ENCODE measurements around the gene HDGF. TPM values are rescaled to one million over a fixed set of nuclear protein-coding genes. Genes with fewer than 3 reads are reported as not detected.
A peak's percentile ranks its signal among the peaks of the same experiment; 100 is the strongest.

Gene HDGF
- total RNA-seq, 2 donors from 2014 or later = 93.5 to 118 TPM

DNA sequence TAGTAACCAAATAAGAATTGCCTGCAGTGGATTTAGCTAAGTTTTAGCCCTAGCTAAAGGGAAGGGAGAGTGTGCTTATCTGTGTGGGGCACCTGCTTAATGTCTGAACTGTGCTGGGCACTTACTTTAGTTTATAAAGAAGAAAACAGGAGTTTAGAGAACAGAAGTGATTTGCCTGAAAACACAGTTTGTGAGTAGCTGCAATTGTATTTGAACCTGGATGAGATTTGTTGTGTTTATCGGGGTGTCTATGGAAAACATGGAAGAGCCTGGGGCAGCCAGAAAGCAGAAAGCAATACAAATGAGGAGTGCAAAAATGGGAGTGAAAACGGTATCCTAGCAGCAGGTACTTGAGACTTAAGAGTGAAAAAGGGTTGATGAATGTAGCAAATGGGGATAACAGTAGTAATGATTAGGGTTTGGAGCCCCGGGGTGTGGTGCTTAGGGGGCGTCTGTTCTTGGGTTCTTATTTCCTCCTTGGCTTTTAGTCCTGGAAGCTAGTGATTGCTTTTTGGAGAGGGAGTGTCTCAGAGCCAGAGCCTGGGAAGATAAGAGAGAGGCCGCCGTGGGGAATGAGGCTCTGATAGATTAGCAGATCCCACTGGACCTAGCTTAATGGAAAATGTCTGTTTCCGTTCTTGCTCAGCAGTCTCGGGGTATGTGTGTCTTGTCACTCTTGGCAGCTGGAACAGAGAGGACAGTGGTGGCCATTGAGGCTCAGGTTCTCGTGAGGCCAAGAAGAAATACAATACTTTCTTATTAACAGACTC is 21.4 kb upstream of the HDGF start:
- Histone ChIP-seq H3K27me3 (replicated peaks; ENCODE audit: insufficient read depth) (no peaks in the 10 kb centered on the region), H3K4me1 (ENCODE audit: control insufficient read depth in 1 of 2, low read depth in 2 of 2) (peaks cover 15 to 69% of the 10 kb centered on the region in 2 donors), H3K36me3 (no peaks in the 10 kb centered on the region), H3K4me3 (no peak overlapping the region), H3K27ac (no peak overlapping the region), H3K9me3 (no peaks in the 10 kb centered on the region)
- ATAC-seq (ENCODE audit: insufficient number of reproducible peaks, low FRiP score, low read depth) (no peak), DNase-seq (ENCODE audit: low spot score) (no peak)
- TF ChIP-seq, protein P1, sequence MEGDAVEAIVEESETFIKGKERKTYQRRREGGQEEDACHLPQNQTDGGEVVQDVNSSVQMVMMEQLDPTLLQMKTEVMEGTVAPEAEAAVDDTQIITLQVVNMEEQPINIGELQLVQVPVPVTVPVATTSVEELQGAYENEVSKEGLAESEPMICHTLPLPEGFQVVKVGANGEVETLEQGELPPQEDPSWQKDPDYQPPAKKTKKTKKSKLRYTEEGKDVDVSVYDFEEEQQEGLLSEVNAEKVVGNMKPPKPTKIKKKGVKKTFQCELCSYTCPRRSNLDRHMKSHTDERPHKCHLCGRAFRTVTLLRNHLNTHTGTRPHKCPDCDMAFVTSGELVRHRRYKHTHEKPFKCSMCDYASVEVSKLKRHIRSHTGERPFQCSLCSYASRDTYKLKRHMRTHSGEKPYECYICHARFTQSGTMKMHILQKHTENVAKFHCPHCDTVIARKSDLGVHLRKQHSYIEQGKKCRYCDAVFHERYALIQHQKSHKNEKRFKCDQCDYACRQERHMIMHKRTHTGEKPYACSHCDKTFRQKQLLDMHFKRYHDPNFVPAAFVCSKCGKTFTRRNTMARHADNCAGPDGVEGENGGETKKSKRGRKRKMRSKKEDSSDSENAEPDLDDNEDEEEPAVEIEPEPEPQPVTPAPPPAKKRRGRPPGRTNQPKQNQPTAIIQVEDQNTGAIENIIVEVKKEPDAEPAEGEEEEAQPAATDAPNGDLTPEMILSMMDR (IDR thresholded peaks at IDR 0.05) = no peak

DNA sequence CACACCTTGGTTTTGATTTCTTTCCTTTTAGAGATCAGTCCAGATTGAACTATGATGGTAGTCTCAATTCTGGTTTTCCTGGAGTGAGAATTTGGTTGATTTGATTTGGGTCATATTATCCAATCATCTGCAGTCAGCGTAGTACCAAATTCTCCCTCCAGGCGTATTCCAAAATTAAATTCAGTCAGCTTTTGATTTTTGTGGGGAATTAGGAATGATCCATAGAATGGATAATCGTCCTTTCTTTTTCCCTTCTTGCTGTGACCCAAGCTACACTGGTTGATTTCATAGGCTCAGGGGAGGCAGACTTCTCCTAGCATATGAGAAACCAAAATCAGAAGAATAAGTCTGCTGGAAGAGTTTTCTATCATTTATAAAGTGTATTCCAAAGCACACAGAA is 20.7 kb upstream of the HDGF start:
- H3K27me3 ChIP-seq (replicated peaks; ENCODE audit: insufficient read depth) = no peaks in the 10 kb centered on the region
- H3K27ac ChIP-seq = no peak overlapping the region
- H3K4me3 ChIP-seq = no peak overlapping the region
- ATAC-seq (ENCODE audit: insufficient number of reproducible peaks, low FRiP score, low read depth) (no peak), DNase-seq (ENCODE audit: low spot score) (no peak)
- no peaks in the 10 kb centered on the region for H3K36me3 ChIP-seq
- peaks cover 12 to 63% of the 10 kb centered on the region in 2 donors for H3K4me1 ChIP-seq (ENCODE audit: control insufficient read depth in 1 of 2, low read depth in 2 of 2)
- TF ChIP-seq, protein P1 (IDR thresholded peaks at IDR 0.05) = peak; percentile 20
- H3K9me3 ChIP-seq = no peaks in the 10 kb centered on the region

DNA sequence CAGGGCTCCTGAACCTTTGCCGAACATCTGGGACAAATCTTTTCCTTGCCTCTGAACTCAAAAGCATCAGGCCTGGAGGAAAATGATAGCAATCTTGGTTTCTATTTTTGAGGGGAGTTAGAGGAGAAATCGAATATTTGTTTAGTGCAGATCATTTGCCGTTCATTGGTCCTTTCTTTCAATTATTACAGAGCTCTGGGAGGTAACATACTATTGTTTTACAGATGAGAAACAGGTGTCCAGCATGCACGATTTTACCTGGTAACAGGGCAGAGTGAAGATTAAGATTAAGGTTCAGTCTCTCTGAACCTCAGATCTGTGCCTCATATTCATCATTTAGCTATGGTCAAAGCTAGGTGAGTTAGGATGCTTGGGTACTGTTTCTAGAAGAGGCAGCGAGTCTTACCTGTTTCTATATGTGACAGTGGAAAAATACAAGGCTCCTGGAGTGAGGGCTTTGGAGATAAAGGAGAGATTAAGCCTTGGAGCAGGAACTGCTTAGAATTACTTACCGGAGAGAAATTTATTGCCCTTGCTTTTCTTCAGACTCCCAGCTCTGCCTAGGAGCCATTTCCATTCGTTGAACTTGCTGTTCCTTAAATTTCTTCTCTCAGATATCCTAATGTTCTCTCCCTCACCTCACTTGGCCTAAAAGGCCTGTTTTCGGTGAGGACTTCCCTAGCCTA is 17.3 kb upstream of the HDGF start:
- H3K36me3 ChIP-seq = no peaks in the 10 kb centered on the region
- H3K4me3 ChIP-seq = peak overlapping the region; percentile 93
- H3K4me1 ChIP-seq (ENCODE audit: control insufficient read depth in 1 of 2, low read depth in 2 of 2) = peaks cover 17 to 57% of the 10 kb centered on the region in 2 donors
- H3K27me3 ChIP-seq (replicated peaks; ENCODE audit: insufficient read depth) = no peaks in the 10 kb centered on the region
- ATAC-seq (ENCODE audit: insufficient number of reproducible peaks, low FRiP score, low read depth) (no peak), DNase-seq (ENCODE audit: low spot score) (no peak)
- no peak overlapping the region for H3K27ac ChIP-seq
- no peaks in the 10 kb centered on the region for H3K9me3 ChIP-seq
- TF ChIP-seq, protein P1 (IDR thresholded peaks at IDR 0.05) = no peak

DNA sequence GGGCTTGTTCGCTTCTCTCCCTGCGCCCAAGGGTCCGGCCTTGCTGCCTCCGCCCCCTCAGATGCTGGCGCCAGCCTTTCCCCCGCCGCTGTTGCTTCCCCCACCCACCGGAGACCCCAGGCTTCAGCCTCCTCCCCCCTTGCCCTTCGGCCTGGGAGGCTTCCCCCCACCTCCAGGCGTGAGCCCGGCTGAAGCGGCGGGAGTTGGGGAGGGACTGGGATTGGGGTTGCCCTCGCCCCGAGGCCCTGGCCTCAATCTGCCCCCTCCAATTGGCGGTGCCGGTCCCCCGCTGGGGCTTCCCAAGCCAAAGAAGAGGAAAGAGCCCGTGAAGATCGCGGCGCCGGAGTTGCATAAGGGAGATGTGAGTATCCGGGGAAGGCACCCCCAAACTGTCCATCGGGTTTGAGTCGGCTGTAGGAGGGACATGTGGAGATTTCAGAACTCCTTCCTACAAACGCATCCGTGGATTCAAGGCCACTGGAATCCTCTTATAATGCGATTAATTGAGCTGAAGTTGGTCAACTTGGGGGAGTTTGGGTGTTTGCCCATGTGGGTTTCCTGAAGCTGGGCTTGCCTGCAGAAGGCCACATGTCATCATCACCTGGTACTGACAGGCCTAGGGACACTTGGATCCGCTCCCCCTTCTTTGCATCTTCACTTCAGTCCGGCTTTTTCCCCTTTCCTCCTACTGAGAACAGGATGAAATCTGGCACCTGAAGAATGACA is 16.6 kb upstream of the HDGF start:
- TF ChIP-seq, protein P1 (IDR thresholded peaks at IDR 0.05) = no peak
- H3K36me3 ChIP-seq = no peaks in the 10 kb centered on the region
- H3K27me3 ChIP-seq (replicated peaks; ENCODE audit: insufficient read depth) = no peaks in the 10 kb centered on the region
- ATAC-seq (ENCODE audit: insufficient number of reproducible peaks, low FRiP score, low read depth) (no peak), DNase-seq (ENCODE audit: low spot score) (no peak)
- no peaks in the 10 kb centered on the region for H3K9me3 ChIP-seq
- peak overlapping the region; percentile 93 for H3K4me3 ChIP-seq
- H3K27ac ChIP-seq = peak overlapping the region; percentile 89 to 94
- H3K4me1 ChIP-seq (ENCODE audit: control insufficient read depth in 1 of 2, low read depth in 2 of 2) = peaks cover 17 to 50% of the 10 kb centered on the region in 2 donors
